ENCODE measurements around the gene TMEM33.
"Not testable (repeated sequence)": the region's sequence is repeated elsewhere in the genome, so short reads cannot be mapped to it uniquely, and the experiment has no call there.

The TMEM33 gene

GRCh38 chr4:41934901-41935651 lies at the start of gene TMEM33:
Gene TMEM33, plus strand, starts transcription at chr4:41935429. Its CDS starts 56 bp downstream, at chr4:41935485.
- no CpG with 5 or more reads among the region's 49 CpGs for WGBS (ENCODE audit: insufficient coverage, insufficient read length)
- DNase-seq (ENCODE audit: low read depth, low spot score), result peak; percentile 85
- Histone ChIP-seq H3K36me3 (ENCODE audit: control insufficient read depth, insufficient read depth, low read length) (0 out of 2 replicates have a peak, but pooled peaks cover 2% of the 10 kb centered on the region), H3K27ac (ENCODE audit: low read length) (no peak within 1 kb of the TSS), H3K4me1 (ENCODE audit: control insufficient read depth, insufficient read depth, low read length) (peaks cover 5% of the 10 kb centered on the region; the same call in 1 of the 2 replicates), H3K9me3 (ENCODE audit: control insufficient read depth, insufficient read depth, low read length) (no peaks in the 10 kb centered on the region), H3K27me3 (ENCODE audit: control insufficient read depth, insufficient read depth, low read length) (no peaks in the 10 kb centered on the region), H3K4me3 (ENCODE audit: low read length) (peak within 1 kb of the TSS; percentile 96)

- no peaks in the 10 kb centered on the region for H3K9me3 ChIP-seq (ENCODE audit: control insufficient read depth, insufficient read depth, low read length)
- H3K4me1 ChIP-seq (ENCODE audit: control insufficient read depth, insufficient read depth, low read length), result peaks cover 2% of the 10 kb centered on the region; the same call in 1 of the 2 replicates
- no CpG with 5 or more reads among the region's 1 CpG for WGBS (ENCODE audit: insufficient coverage, insufficient read length)
- no peak overlapping the region for H3K4me3 ChIP-seq (ENCODE audit: low read length)
- peaks cover 28% of the 10 kb centered on the region for H3K27me3 ChIP-seq (ENCODE audit: control insufficient read depth, insufficient read depth, low read length)
- DNase-seq (ENCODE audit: low read depth, low spot score), result no peak
- no peak overlapping the region for H3K27ac ChIP-seq (ENCODE audit: low read length)
- no peaks in the 10 kb centered on the region for H3K36me3 ChIP-seq (ENCODE audit: control insufficient read depth, insufficient read depth, low read length)
Observed at GRCh38 chr4:41885456-41885855, 49.8 kb upstream of the TMEM33 start.

- H3K27me3 ChIP-seq (ENCODE audit: control insufficient read depth, insufficient read depth, low read length), result peaks cover 10% of the 10 kb centered on the region
- H3K9me3 ChIP-seq (ENCODE audit: control insufficient read depth, insufficient read depth, low read length), result no peaks in the 10 kb centered on the region
- no peaks in the 10 kb centered on the region for H3K4me1 ChIP-seq (ENCODE audit: control insufficient read depth, insufficient read depth, low read length)
- no peak overlapping the region for H3K4me3 ChIP-seq (ENCODE audit: low read length)
- WGBS (ENCODE audit: insufficient coverage, insufficient read length), result no CpG with 5 or more reads among the region's 2 CpGs
- DNase-seq (ENCODE audit: low read depth, low spot score), result no peak
- no peaks in the 10 kb centered on the region for H3K36me3 ChIP-seq (ENCODE audit: control insufficient read depth, insufficient read depth, low read length)
- H3K27ac ChIP-seq (ENCODE audit: low read length), result no peak overlapping the region
Observed at GRCh38 chr4:41887277-41887676, 48.0 kb upstream of the TMEM33 start.

GRCh38 chr4:41887821-41888686 lies 47.2 kb upstream of the TMEM33 start:
- no peak overlapping the region for H3K27ac ChIP-seq (ENCODE audit: low read length)
- WGBS (ENCODE audit: insufficient coverage, insufficient read length), result no CpG with 5 or more reads among the region's 3 CpGs
- H3K36me3 ChIP-seq (ENCODE audit: control insufficient read depth, insufficient read depth, low read length), result no peaks in the 10 kb centered on the region
- no peaks in the 10 kb centered on the region for H3K4me1 ChIP-seq (ENCODE audit: control insufficient read depth, insufficient read depth, low read length)
- DNase-seq (ENCODE audit: low read depth, low spot score), result no peak
- H3K27me3 ChIP-seq (ENCODE audit: control insufficient read depth, insufficient read depth, low read length), result peaks cover 4% of the 10 kb centered on the region
- H3K9me3 ChIP-seq (ENCODE audit: control insufficient read depth, insufficient read depth, low read length), result no peaks in the 10 kb centered on the region
- H3K4me3 ChIP-seq (ENCODE audit: low read length), result no peak overlapping the region

GRCh38 chr4:41888687-41889074 lies 46.5 kb upstream of the TMEM33 start:
- Histone ChIP-seq H3K36me3 (ENCODE audit: control insufficient read depth, insufficient read depth, low read length) (no peaks in the 10 kb centered on the region), H3K4me1 (ENCODE audit: control insufficient read depth, insufficient read depth, low read length) (no peaks in the 10 kb centered on the region), H3K27ac (ENCODE audit: low read length) (no peak overlapping the region), H3K27me3 (ENCODE audit: control insufficient read depth, insufficient read depth, low read length) (no peaks in the 10 kb centered on the region; the same call in none of the 2 replicates), H3K4me3 (ENCODE audit: low read length) (no peak overlapping the region), H3K9me3 (ENCODE audit: control insufficient read depth, insufficient read depth, low read length) (no peaks in the 10 kb centered on the region)
- no peak for DNase-seq (ENCODE audit: low read depth, low spot score)
- no CpG with 5 or more reads among the region's 1 CpG for WGBS (ENCODE audit: insufficient coverage, insufficient read length)

GRCh38 chr4:41889317-41889716 lies 45.9 kb upstream of the TMEM33 start:
- WGBS (ENCODE audit: insufficient coverage, insufficient read length), result no CpG with 5 or more reads among the region's 1 CpG
- Histone ChIP-seq H3K4me3 (ENCODE audit: low read length) (no peak overlapping the region), H3K4me1 (ENCODE audit: control insufficient read depth, insufficient read depth, low read length) (no peaks in the 10 kb centered on the region), H3K27ac (ENCODE audit: low read length) (no peak overlapping the region), H3K27me3 (ENCODE audit: control insufficient read depth, insufficient read depth, low read length) (no peaks in the 10 kb centered on the region; the same call in none of the 2 replicates), H3K9me3 (ENCODE audit: control insufficient read depth, insufficient read depth, low read length) (no peaks in the 10 kb centered on the region), H3K36me3 (ENCODE audit: control insufficient read depth, insufficient read depth, low read length) (no peaks in the 10 kb centered on the region)
- no peak for DNase-seq (ENCODE audit: low read depth, low spot score)

GRCh38 chr4:41890085-41890484 lies 45.1 kb upstream of the TMEM33 start:
- H3K27ac ChIP-seq (ENCODE audit: low read length), result no peak overlapping the region
- no peak for DNase-seq (ENCODE audit: low read depth, low spot score)
- H3K4me1 ChIP-seq (ENCODE audit: control insufficient read depth, insufficient read depth, low read length), result no peaks in the 10 kb centered on the region
- WGBS (ENCODE audit: insufficient coverage, insufficient read length), result no CpG with 5 or more reads among the region's 2 CpGs
- H3K9me3 ChIP-seq (ENCODE audit: control insufficient read depth, insufficient read depth, low read length), result no peaks in the 10 kb centered on the region
- no peaks in the 10 kb centered on the region; the same call in none of the 2 replicates for H3K27me3 ChIP-seq (ENCODE audit: control insufficient read depth, insufficient read depth, low read length)
- H3K36me3 ChIP-seq (ENCODE audit: control insufficient read depth, insufficient read depth, low read length), result no peaks in the 10 kb centered on the region
- no peak overlapping the region for H3K4me3 ChIP-seq (ENCODE audit: low read length)

GRCh38 chr4:41896648-41897047 lies 38.6 kb upstream of the TMEM33 start:
- no peak overlapping the region for H3K4me3 ChIP-seq (ENCODE audit: low read length)
- H3K27ac ChIP-seq (ENCODE audit: low read length), result no peak overlapping the region
- H3K4me1 ChIP-seq (ENCODE audit: control insufficient read depth, insufficient read depth, low read length), result no peaks in the 10 kb centered on the region
- no peaks in the 10 kb centered on the region for H3K9me3 ChIP-seq (ENCODE audit: control insufficient read depth, insufficient read depth, low read length)
- H3K27me3 ChIP-seq (ENCODE audit: control insufficient read depth, insufficient read depth, low read length), result no peaks in the 10 kb centered on the region
- no peak for DNase-seq (ENCODE audit: low read depth, low spot score)
- no peaks in the 10 kb centered on the region for H3K36me3 ChIP-seq (ENCODE audit: control insufficient read depth, insufficient read depth, low read length)

- Histone ChIP-seq H3K4me1 (ENCODE audit: control insufficient read depth, insufficient read depth, low read length) (no peaks in the 10 kb centered on the region), H3K9me3 (ENCODE audit: control insufficient read depth, insufficient read depth, low read length) (no peaks in the 10 kb centered on the region), H3K4me3 (ENCODE audit: low read length) (no peak overlapping the region), H3K27ac (ENCODE audit: low read length) (no peak overlapping the region), H3K27me3 (ENCODE audit: control insufficient read depth, insufficient read depth, low read length) (no peaks in the 10 kb centered on the region), H3K36me3 (ENCODE audit: control insufficient read depth, insufficient read depth, low read length) (no peaks in the 10 kb centered on the region)
- DNase-seq (ENCODE audit: low read depth, low spot score), result no peak
- no CpG with 5 or more reads among the region's 1 CpG for WGBS (ENCODE audit: insufficient coverage, insufficient read length)
Observed at GRCh38 chr4:41897698-41898097, 37.5 kb upstream of the TMEM33 start.

GRCh38 chr4:41909136-41909535 lies 26.1 kb upstream of the TMEM33 start:
- not testable (repeated sequence) for DNase-seq (ENCODE audit: low read depth, low spot score)
- no CpG with 5 or more reads among the region's 1 CpG for WGBS (ENCODE audit: insufficient coverage, insufficient read length)

More at GRCh38 chr4:41909136-41909535, 26.1 kb upstream of the TMEM33 start:
- not testable (repeated sequence) for H3K27ac ChIP-seq (ENCODE audit: low read length); H3K27me3 ChIP-seq (ENCODE audit: control insufficient read depth, insufficient read depth, low read length); H3K4me3 ChIP-seq (ENCODE audit: low read length); H3K9me3 ChIP-seq (ENCODE audit: control insufficient read depth, insufficient read depth, low read length); H3K4me1 ChIP-seq (ENCODE audit: control insufficient read depth, insufficient read depth, low read length); H3K36me3 ChIP-seq (ENCODE audit: control insufficient read depth, insufficient read depth, low read length)

Measured in iPS DF 6.9 (cell line).